ENCODE measurements around the gene C10orf62.
"Not testable (repeated sequence)": the region's sequence is repeated elsewhere in the genome, so short reads cannot be mapped to it uniquely, and the experiment has no call there.

The C10orf62 gene, protein sequence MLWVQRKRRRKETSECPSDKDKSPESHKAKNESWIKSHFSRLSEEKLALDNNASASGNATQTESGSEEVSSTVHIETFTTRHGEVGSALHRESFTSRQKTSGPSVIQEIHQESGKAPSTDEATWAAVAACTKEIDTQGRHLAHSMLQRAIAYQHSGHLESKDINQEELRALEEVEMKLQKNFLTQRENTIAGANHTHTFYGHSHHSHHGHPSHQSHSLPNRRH

DNA sequence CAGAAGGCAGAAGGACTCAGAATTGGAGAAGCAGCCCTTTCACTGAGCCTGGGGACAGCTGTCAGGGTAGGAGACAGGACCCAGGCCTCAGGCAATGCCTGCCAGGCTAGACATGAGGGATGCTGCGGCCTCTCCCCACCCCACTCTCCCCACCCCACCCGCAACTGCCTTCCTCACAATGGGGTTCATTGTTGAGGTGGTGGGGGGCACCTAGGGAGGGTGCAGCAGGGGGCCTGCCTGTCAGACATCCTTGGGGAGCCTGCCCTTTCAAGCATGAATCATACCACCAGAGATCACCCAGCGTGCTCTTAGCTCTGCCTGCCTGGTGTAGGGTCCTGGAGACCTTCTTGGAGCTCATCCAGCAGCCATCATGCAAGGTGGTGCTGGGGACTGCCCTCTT is at the start of gene C10orf62:
C10orf62 (plus strand) TSS at position 243 of the 400 bp plus-strand sequence. CDS start 177 bp downstream, outside the sequence.
- no peak for DNase-seq (ENCODE audit: low read depth in 2 of 2)

DNA sequence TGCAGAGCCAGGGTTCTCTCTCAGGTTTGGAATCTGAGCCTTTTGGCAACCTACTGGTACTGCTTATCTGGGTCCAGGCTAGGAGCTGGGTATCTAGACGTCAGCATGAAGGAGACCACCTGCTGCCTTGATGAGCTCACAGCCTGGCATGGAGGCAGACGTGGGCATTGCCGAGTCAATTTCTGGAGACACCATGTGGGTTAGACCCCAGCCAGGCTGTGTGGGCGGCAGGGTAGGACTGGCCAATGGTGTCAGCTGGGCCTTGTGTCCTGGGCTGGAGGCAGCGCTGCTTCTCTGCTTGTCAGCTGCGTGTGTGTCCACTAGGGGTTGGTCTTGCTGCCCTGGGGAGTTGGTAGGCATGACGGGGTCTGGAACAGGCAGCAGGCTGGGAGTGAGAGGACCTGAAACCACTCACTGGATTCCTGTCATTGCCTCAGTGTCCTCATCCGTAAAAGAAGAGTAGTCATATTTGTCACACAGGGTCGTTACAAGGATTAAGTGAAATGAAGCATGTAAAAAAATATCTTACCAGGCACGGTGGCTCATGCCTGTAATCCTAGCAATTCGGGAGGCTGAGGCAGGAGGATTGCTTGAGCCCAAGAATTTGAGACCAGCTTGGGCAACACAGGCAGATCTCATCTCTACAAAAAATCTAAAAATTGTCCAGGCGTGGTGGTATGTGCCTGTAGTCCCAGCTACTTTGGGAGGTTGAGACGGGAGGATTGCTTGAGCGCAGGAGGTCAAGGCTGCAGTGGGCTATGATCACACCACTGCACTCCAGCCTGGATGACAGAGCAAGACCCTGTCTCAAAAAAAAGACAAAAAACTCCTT is 48.6 kb upstream of the C10orf62 start:
- DNase-seq (ENCODE audit: low read depth in 2 of 2) = no peak

DNA sequence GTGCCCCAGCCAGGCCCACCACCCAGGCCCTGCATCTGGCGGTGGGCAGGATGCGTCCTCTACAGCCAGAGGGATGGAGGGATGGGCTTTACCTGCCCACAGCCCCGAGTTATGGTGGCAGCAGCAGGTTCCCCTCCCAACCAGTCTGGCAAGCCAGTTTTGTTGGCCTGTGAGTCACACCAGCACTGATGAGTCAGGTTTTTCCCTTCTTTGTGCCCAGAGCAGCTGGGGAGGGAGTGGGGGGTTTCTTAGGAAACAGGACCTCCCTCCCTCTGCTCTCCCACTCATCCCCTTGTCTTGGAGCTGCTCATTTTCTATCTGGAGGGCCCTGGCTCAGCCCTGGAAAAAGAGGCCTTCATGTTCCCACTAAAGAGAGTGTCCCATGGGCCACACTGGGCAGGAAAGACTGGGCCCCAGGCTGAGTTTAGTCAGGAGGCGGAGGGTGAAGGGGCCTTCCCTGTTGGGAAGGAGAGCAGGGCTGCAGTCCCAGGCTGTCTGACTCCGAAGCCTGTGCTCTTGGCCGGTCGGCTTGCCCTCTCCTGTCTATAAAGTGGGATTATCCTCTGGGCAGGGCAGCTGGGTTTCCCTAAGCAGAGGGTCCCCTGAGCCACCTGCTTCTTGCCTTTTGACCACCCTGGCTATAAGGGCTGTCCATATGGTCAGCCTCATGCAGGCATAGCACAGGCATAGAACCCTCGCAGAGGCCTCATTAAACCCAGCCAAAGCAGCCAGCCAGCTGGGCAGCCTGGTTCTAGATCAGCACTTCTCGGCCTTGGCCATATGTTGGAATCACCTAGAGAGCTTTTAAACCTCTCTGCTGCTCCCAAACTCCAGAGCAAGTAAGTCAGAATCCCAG is 47.1 kb upstream of the C10orf62 start:
- peak; percentile 26 to 27 for DNase-seq (ENCODE audit: low read depth in 2 of 2)

DNA sequence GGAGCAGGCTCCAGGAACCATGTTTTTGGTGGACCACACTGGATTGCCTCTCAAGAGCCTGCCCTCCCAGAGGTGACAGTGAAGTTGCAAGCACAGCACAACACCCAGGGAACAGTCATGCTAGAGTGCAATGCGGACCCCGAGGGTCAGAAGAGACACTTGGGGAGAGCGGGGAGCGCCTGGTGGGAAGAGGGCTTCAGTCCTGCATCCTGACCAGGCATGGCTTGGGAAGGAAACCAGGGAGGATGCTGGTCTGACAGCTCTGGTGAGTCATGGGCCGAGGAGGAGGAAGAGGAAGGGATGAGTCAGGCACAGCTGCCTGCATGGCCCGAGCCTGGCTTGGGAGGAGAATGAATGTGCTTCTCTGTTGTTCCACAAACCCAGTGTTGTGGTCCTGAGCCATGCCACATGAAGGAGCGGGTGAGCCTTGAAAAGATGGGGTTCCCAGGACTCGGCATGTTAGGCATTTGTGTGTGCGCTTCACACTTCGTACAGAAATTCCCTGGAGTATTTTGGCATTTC is 46.4 kb upstream of the C10orf62 start:
- DNase-seq (ENCODE audit: low read depth in 2 of 2) = peak; percentile 28 to 46

DNA sequence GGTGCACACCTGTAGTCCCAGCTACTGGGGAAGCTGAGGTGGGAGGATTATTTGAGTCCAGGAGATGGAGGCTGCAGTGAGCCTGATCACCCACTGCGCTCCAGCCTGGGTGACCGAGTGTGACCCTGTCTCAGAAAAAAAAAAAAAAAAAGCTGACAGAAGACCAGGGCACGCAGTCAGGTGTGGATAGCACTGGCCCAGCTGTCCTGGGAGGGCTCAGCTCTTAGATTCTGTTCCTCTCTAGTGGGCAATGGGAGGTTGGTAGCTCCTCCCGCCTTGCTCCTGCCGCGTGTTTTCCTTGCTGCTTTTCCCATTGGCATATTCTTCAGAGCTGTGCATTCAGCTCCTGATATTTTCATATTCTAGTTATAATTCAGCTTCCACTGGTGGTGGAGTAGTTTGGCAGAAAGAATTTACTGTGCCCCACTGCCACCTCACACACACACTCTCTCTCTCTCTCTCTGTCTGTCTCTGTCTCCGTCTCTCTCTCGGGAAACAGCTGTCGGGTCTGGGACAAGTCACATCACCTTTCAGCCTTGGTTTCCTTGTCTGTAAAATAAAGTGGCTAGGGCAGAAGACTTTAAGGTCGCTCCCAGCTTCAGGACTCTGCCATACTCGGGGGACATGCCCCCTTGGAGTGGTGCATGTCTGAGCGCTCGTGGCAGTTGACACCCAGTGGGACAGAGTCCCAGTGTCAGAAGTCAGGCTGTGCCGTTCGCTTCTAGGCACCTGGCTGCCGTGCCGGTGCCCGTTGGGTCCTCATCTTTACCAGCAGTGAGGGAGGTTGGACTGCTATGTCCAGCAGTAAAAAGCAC is 42.9 kb upstream of the C10orf62 start:
- no peak for DNase-seq (ENCODE audit: low read depth in 2 of 2)

DNA sequence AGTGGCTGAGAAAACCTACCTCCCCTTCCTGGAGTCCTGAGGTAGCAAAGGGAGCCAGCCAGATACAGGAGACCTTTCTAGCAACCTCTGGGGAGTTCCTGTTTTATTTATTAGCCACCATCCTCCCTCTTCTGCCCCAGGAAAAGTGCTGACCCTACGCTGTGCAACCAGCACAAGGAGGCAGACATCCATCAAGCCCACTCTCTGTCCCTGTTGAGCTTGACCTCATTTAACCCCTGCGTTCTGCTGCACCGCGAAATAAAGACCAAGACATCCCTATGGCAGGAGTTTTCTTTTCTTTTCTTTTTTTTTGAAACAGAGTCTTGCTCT is 42.3 kb upstream of the C10orf62 start:
- DNase-seq (ENCODE audit: low read depth in 2 of 2) = no peak

DNA sequence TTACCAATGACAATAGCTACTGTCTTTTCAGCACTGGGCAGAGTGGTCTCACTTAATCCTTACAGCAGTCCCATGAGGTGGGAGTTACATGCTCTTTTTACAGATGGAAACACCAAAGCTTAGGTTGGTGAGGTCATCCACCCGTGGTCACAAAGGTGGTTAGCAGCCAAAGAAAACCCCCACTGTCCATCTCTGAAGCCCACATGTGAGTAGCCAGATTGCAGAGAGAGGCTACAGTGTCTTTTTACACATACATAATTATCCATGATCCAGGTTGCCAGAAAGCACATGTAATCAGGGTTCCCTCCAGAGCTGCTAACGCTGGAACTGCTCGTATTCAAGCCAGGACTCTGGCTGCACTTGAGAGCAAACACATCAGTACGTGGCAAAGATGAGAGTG is 41.6 kb upstream of the C10orf62 start:
- DNase-seq (ENCODE audit: low read depth in 2 of 2) = no peak

DNA sequence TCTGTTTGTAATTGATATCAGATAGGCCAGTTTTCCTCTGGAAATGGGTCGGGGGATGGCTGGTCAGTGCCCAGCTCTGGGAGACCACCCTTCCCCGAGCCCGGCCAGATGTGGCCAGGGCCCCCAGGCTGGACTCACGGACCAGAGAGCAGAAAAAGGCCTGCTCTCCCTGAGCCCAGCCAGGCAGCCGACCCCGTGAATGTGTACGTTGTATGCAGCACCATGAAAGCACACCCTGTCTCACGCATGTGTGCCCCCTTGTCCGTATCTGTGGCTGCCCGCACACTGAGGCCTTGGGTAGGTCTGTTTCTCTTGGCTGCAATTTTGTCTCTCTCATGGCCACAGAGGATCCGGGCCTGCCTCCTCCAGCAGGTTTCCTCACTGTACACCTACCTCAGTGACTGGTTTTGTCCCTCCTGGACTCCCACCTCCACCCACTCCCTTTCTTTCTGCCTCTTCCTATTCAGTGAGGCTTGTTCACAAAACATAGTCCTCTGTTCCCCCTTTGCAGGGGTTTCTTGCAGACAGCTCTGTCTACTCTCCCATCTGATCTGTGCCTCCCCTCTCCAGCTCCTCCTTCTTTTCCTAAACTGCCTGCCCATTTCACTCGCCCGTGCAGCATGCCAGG is 40.6 kb upstream of the C10orf62 start:
- DNase-seq (ENCODE audit: low read depth in 2 of 2) = no peak

DNA sequence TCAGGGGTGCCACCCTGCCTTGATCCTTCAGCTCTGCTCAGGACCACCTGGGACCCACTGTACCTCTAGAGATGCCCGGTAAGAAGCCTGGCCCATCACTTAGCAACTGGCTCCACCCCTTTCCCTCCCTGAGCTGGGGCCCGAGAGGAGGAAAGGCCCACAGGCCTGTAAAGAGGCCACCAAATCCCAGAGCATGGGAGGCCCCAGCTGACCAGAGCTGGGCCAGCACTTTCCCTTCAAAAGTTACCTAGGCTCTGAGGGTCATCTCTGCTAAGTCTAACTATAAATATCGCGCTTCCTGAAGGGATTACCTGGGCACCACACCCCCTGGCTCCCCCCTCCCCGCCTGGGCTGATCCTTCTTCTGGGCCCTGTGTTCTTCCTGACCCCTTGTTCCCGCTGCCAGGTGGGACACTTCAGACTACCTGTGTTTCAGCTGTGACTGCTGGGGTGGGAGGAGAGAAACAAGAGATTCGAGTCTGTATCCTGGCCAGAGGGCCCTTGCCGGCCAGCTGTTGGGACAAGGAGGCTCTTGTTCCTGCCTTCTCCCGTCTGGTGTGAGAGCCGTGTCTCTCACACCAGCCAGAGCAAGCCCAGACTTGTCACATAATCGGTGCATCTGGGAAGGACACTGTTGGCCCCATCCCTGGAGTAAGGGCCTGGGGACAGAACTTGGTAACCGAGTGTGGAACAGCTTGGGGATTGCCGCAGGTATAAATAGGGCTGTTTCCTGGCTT is 39.8 kb upstream of the C10orf62 start:
- no peak for DNase-seq (ENCODE audit: low read depth in 2 of 2)

DNA sequence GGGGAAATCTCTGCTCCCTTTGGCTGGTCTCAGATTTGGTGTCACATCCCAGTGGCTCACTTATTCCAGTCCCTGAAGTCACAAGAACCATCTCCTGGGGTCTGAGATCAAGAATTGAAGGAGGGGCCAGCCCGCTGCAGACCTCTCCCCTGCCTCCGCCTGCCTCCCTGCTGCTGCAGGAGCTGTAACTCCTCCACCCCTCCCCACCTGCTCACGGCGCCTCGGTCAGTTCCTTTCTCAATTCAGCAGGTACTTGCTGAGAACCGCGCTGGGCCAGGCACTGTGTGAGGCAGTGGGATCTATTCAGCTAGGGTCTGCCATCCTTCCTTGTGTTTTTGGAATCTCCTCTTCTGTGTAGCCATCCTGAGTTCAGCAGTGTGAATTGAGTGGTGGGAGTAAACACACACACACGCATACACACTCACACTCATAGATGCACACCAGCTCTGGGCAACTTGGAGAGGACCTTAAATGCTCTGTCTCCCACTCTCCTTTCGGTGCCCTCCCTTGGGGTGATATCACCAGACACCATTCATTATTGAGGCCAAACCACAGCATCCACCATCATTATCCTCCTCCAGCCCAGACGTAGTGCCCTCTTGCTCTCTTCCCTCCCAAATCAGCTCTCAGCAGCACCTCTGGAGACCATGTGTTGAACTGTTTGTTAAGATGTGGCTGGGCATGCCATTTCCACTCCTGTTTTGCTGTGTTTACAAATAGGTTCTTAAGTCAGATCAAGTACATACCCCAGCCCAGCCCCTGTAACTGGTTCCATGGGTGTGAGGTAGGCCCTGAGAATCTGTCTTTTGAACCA is 39.0 kb upstream of the C10orf62 start:
- no peak for DNase-seq (ENCODE audit: low read depth in 2 of 2)

DNA sequence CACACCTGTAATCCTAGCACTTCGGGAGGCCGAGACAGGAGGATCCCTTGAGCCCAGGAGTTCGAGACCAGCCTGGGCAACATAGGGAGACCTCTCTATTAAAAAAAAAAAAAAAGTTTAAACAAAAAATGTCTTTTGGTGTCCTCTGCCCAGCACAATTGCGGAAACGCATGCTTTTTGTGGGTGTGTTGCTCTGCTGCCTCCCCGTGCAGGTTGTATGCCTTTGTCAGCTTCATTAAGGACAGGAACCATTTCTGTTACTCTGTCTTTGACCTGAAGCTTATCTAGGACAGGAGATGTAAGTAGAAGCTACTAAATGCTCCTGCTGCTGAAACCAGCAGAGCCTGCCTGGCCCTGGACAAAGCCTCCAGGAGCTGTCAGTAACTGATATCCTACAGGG is 38.2 kb upstream of the C10orf62 start:
- DNase-seq (ENCODE audit: low read depth in 2 of 2) = no peak

DNA sequence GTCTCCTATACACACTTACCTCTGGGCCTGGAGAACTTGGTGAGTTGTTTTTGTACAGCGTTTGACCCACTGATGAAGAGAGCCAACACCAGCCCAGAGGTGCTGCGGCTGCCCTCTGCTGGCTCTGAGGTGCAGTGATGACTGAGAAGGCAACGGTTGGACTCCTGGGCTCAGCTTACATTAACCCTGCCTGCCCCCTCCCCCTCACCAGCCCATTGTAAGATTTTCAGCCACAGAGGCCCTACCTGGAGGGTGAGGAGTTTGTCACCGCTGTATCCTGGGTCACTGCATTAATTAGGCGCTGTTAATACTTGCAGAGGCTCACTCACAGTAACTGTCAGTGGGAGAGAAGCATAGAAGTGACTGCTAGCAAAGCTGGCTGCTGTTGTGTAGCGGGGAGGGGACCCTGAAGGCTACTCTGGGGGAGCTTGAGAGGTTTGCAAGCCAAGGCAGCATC is 35.9 kb upstream of the C10orf62 start:
- DNase-seq (ENCODE audit: low read depth in 2 of 2) = peak; percentile 41 to 44

DNA sequence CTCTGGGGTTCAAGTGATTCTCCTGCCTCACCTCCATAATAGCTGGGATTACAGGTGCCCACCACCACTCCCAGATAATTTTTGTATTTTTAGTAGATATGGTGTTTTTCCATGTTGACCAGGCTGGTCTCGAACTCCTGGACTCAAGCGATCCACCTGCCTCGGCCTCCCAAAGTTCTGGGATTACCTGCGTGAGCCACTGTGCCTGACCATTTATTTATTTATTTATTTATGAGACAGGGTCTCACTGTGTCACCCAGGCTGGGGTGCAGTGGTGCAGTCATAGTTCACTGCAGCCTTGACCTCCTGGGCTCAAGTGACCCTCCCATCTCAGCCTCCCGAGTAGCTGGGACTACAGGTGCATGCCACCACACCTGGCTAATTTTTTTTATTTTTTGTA is 35.2 kb upstream of the C10orf62 start:
- not testable (repeated sequence) for DNase-seq (ENCODE audit: low read depth in 2 of 2)

DNA sequence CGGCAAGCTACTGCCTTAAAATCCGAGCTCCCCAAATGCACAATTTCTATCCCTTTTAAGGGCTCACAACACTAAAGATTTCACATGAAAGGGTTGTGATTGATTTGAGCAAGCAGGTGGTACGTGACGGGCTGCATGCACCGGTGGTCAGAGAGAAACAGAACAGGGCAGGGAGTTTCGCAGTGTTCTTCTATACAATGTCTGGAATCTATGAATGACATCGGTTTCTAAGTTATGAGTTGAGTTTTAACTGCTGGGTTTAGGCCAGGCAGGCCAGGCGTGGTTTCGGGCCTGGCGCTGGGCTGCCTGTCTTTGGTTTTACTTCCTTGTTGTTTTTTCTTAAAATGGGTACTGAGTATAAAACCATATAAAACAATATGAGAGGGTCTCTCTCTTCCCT is 34.0 kb upstream of the C10orf62 start:
- not testable (repeated sequence) for DNase-seq (ENCODE audit: low read depth in 2 of 2)

DNA sequence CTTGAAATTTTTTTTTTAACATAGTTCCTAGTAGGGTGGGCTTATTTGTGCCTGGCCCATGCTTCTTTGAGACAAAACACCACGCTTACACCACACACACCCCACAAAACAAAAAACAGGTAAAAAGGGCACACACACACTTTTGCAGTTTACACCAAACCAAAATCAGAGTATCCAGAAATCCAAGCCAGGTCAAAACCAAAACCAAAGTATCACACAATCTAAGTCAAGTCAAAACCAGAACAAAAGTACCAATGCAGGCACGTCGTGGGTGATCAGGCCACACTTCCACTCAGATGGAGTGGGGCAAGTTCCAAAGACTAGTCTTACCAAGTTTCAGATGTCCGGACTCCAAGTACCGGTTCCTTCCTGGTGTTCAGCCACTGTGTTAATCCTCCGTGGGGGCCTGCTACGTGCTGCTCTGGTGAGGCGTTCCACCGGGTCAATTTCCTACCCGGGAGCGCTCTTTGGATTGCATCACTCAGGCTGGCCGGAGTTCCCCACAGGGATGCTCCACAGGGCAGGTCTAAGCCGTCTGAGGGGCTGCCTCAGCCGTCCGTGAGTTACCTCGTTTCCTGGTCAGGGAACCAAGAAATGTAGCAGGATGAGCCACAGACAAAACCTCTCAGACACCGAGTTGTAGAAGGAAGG is 28.7 kb upstream of the C10orf62 start:
- not testable (repeated sequence) for DNase-seq (ENCODE audit: low read depth in 2 of 2)

DNA sequence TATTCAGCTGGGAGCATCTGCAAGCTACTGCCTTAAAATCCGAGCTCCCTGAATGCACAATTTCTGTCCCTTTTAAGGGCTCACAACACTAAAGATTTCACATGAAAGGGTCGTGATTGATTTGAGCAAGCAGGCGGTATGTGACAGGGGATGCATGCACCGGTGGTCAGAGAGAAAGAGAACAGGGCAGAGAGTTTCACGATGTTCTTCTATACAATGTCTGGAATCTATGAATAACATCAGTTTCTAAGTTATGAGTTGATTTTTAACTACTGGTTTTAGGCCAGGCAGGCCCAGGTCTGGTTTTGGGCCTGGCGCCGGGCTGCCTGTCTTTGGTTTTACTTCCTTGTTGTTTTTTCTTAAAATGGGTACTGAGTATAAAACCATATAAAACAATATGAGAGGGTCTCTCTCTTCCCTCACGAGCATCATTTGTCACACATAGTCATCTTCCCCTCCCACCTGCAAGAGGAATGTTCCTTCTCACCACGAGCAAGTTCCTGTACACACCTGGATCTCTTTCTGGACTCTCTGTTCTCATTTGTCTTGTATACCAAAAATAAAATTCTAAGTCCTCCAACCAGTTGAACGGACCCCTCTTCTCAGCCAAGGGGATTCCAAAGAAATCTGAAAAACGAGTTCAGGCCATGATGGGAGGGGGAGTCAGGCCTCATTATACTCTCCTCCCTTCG is 28.0 kb upstream of the C10orf62 start:
- not testable (repeated sequence) for DNase-seq (ENCODE audit: low read depth in 2 of 2)

DNA sequence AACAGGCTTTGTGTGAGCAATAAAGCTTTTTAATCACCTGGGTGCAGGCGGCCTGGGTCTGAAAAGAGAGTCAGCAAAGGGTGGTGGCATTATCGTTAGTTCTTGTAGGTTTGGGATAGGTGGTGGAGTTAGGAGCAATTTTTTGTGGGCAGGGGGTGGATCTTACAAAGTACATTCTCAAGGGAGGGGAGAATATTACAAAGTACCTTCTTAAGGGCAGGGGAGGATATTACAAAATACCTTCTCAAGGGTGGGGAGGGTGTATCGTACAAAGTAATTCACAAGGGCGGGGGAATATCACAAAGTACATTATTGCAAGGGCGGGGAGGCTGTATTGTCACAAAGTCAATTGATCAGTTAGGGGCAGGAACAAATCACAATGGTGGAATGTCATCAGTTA is 27.2 kb upstream of the C10orf62 start:
- not testable (repeated sequence) for DNase-seq (ENCODE audit: low read depth in 2 of 2)

DNA sequence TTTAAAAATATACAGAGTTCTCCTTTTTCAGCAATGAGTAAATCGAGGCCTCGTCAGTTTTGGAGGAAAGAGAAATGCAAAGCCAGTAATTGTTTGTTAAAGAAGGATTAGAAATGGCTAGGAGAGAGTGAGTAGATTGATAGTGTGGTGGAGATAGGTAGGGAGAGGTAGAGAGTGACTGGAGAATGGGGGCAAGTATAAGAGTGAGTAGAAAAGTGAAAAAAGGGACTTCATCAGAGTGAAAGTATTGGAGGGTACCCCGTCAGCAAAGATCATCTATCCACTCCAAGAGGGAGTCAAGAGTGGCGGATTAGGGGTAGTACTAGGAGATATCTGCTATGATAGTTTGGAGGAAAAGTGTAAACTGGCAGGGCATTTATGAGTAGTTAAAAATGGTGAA is 26.2 kb upstream of the C10orf62 start:
- DNase-seq (ENCODE audit: low read depth in 2 of 2) = no peak
